GM18502 (cell line): Measurements from ENCODE around the gene IKZF3.
"Not testable (repeated sequence)": the region's sequence is repeated elsewhere in the genome, so short reads cannot be mapped to it uniquely, and the experiment has no call there.

Experiments
- ATAC-seq: cut with Tn5 transposase; IDR thresholded peaks from one replicate; pipeline ENCODE4 v1.9.1; 2021; ENCODE audit warnings: mild to moderate bottlenecking; ENCODE audit not compliant: unreplicated experiment, poor library complexity

IKZF3 gene

GRCh38 chr17:39787743-39788484 lies 76.2 kb downstream of the IKZF3 start:
- no peak for ATAC-seq

GRCh38 chr17:39787041-39787440 lies 77.1 kb downstream of the IKZF3 start:
- ATAC-seq, result no peak

- no peak for ATAC-seq
Measured at GRCh38 chr17:39782980-39783379, 81.1 kb downstream of the IKZF3 start.

GRCh38 chr17:39782481-39782880 lies 81.6 kb downstream of the IKZF3 start:
- no peak for ATAC-seq

- ATAC-seq, result no peak
Measured at GRCh38 chr17:39781861-39782213, 82.3 kb downstream of the IKZF3 start.

GRCh38 chr17:39781031-39781860 lies 82.9 kb downstream of the IKZF3 start:
- no peak for ATAC-seq

- peak; percentile 50 for ATAC-seq
Measured at GRCh38 chr17:39777534-39778365, 86.4 kb downstream of the IKZF3 start.

- ATAC-seq, result no peak
Measured at GRCh38 chr17:39776252-39776651, 87.9 kb downstream of the IKZF3 start.

- ATAC-seq, result no peak
Measured at GRCh38 chr17:39775031-39775430, 89.1 kb downstream of the IKZF3 start.

- ATAC-seq, result no peak
Measured at GRCh38 chr17:39774047-39774446, 90.1 kb downstream of the IKZF3 start.

GRCh38 chr17:39772987-39773934 lies 90.9 kb downstream of the IKZF3 start:
- no peak for ATAC-seq

GRCh38 chr17:39772415-39772814 lies 91.7 kb downstream of the IKZF3 start:
- ATAC-seq, result no peak

GRCh38 chr17:39769974-39770587 lies 94.0 kb downstream of the IKZF3 start:
- peak; percentile 67 for ATAC-seq

GRCh38 chr17:39767147-39767546 lies 97.0 kb downstream of the IKZF3 start:
- no peak for ATAC-seq

- no peak for ATAC-seq
Measured at GRCh38 chr17:39765766-39766165, 98.3 kb downstream of the IKZF3 start.

- no peak for ATAC-seq
Measured at GRCh38 chr17:39765175-39765574, 98.9 kb downstream of the IKZF3 start.

GRCh38 chr17:39764171-39764570 lies 99.9 kb downstream of the IKZF3 start:
- ATAC-seq, result not testable (repeated sequence)

- ATAC-seq, result no peak
Measured at GRCh38 chr17:39763051-39763820, 100.9 kb downstream of the IKZF3 start.
